Adipocyte (in vitro differentiated cells): ENCODE measurements around the gene ARL2.
A peak's percentile ranks its signal among the peaks of the same experiment; 100 is the strongest.
"Not testable (repeated sequence)": the region's sequence is repeated elsewhere in the genome, so short reads cannot be mapped to it uniquely, and the experiment has no call there.

Experiments
- DNase-seq: peaks from one replicate; pipeline ENCODE4 v3.0.0-alpha.2; 2015; ENCODE audit warnings: low read depth
- H3K27me3 ChIP-seq: replicated peaks from 2 replicates; pipeline ENCODE4 v1.7.0; 2013; ENCODE audit warnings: mild to moderate bottlenecking, low read length, moderate library complexity; ENCODE audit not compliant: control insufficient read depth, insufficient read depth
- H3K36me3 ChIP-seq: 2 replicates; pipeline ENCODE4 v1.7.0; 2013; ENCODE audit warnings: low read length, mild to moderate bottlenecking, moderate library complexity; ENCODE audit not compliant: control insufficient read depth, insufficient read depth, severe bottlenecking
- H3K4me1 ChIP-seq: 2 replicates; pipeline ENCODE4 v1.7.0; 2013; ENCODE audit warnings: mild to moderate bottlenecking, low read length, moderate library complexity; ENCODE audit not compliant: control insufficient read depth, insufficient read depth
- H3K4me3 ChIP-seq: 2 replicates; pipeline ENCODE4 v1.7.0; 2013; ENCODE audit warnings: mild to moderate bottlenecking, low read length, moderate library complexity
- H3K9ac ChIP-seq: 2 replicates; pipeline ENCODE4 v1.7.0; 2013; ENCODE audit warnings: mild to moderate bottlenecking, low read length, moderate library complexity
- H3K9me3 ChIP-seq: 2 replicates; pipeline ENCODE4 v1.7.0; 2013; ENCODE audit warnings: mild to moderate bottlenecking, low read length, moderate library complexity; ENCODE audit not compliant: control insufficient read depth

The ARL2 gene

GRCh38 chr11:65013888-65014725, at the start of gene ARL2:
Gene ARL2, plus strand, starts transcription at chr11:65014160. Its CDS starts 48 bp downstream, at chr11:65014208.
- peak within 1 kb of the TSS; percentile 89 for H3K9ac ChIP-seq
- H3K27me3 ChIP-seq: no peaks in the 10 kb centered on the region
- peak; percentile 96 for DNase-seq
- peaks cover 10% of the 10 kb centered on the region for H3K4me1 ChIP-seq
- H3K36me3 ChIP-seq: no peaks in the 10 kb centered on the region
- H3K9me3 ChIP-seq: no peaks in the 10 kb centered on the region
- peak within 1 kb of the TSS; percentile 86 for H3K4me3 ChIP-seq

GRCh38 chr11:64967375-64967774, 46.6 kb upstream of the ARL2 start:
- Histone ChIP-seq H3K9me3 (no peaks in the 10 kb centered on the region), H3K9ac (no peak overlapping the region), H3K36me3 (no peaks in the 10 kb centered on the region), H3K27me3 (peaks cover 10% of the 10 kb centered on the region), H3K4me3 (no peak overlapping the region), H3K4me1 (peaks cover 8% of the 10 kb centered on the region)
- DNase-seq: no peak

- Histone ChIP-seq H3K36me3 (no peaks in the 10 kb centered on the region), H3K9me3 (no peaks in the 10 kb centered on the region), H3K4me1 (peaks cover 8% of the 10 kb centered on the region), H3K4me3 (no peak overlapping the region), H3K9ac (no peak overlapping the region), H3K27me3 (peaks cover 10% of the 10 kb centered on the region)
- peak; percentile 34 for DNase-seq
Measured at GRCh38 chr11:64969209-64969608, 44.8 kb upstream of the ARL2 start.

- Histone ChIP-seq H3K4me1 (peaks cover 8% of the 10 kb centered on the region), H3K9me3 (no peaks in the 10 kb centered on the region), H3K36me3 (no peaks in the 10 kb centered on the region), H3K27me3 (peaks cover 10% of the 10 kb centered on the region), H3K9ac (no peak overlapping the region), H3K4me3 (no peak overlapping the region)
- no peak for DNase-seq
Measured at GRCh38 chr11:64970731-64971151, 43.2 kb upstream of the ARL2 start.

GRCh38 chr11:64971421-64972233, 42.3 kb upstream of the ARL2 start, which contains the start of gene MAJIN:
Gene MAJIN, minus strand, starts transcription at chr11:64972108. Its CDS starts 12,703 bp downstream, at chr11:64959405.
- Histone ChIP-seq H3K4me3 (peak within 1 kb of the TSS; percentile 66), H3K4me1 (peaks cover 8% of the 10 kb centered on the region), H3K9me3 (no peaks in the 10 kb centered on the region), H3K36me3 (no peaks in the 10 kb centered on the region), H3K27me3 (peaks cover 13% of the 10 kb centered on the region), H3K9ac (peak within 1 kb of the TSS; percentile 49)
- no peak for DNase-seq

GRCh38 chr11:64974124-64974523, 39.8 kb upstream of the ARL2 start:
- no peaks in the 10 kb centered on the region for H3K36me3 ChIP-seq
- peaks cover 18% of the 10 kb centered on the region for H3K27me3 ChIP-seq
- no peak overlapping the region for H3K9ac ChIP-seq
- H3K9me3 ChIP-seq: no peaks in the 10 kb centered on the region
- H3K4me1 ChIP-seq: peaks cover 8% of the 10 kb centered on the region
- no peak overlapping the region for H3K4me3 ChIP-seq
- DNase-seq: no peak

GRCh38 chr11:64976651-64977050, 37.3 kb upstream of the ARL2 start:
- Histone ChIP-seq H3K27me3 (peaks cover 14% of the 10 kb centered on the region), H3K4me3 (no peak overlapping the region), H3K9ac (no peak overlapping the region), H3K4me1 (peaks cover 6% of the 10 kb centered on the region), H3K9me3 (no peaks in the 10 kb centered on the region), H3K36me3 (no peaks in the 10 kb centered on the region)
- DNase-seq: no peak

- H3K4me3 ChIP-seq, H3K36me3 ChIP-seq, DNase-seq, H3K27me3 ChIP-seq, H3K9me3 ChIP-seq, H3K4me1 ChIP-seq, H3K9ac ChIP-seq: not testable (repeated sequence)
Measured at GRCh38 chr11:64983339-64983738, 30.6 kb upstream of the ARL2 start.

- no peak for DNase-seq
- Histone ChIP-seq H3K4me1 (peaks cover 6% of the 10 kb centered on the region), H3K36me3 (no peaks in the 10 kb centered on the region), H3K9ac (no peak overlapping the region), H3K9me3 (no peaks in the 10 kb centered on the region), H3K4me3 (no peak overlapping the region), H3K27me3 (no peaks in the 10 kb centered on the region)
Measured at GRCh38 chr11:64987998-64988854, 25.7 kb upstream of the ARL2 start.

- no peak overlapping the region for H3K4me3 ChIP-seq
- no peak for DNase-seq
- H3K36me3 ChIP-seq: no peaks in the 10 kb centered on the region
- no peaks in the 10 kb centered on the region for H3K9me3 ChIP-seq
- no peak overlapping the region for H3K9ac ChIP-seq
- H3K4me1 ChIP-seq: peaks cover 6% of the 10 kb centered on the region
- H3K27me3 ChIP-seq: no peaks in the 10 kb centered on the region
Measured at GRCh38 chr11:64989416-64989815, 24.5 kb upstream of the ARL2 start.
